ENCODE data around the gene SLC39A3.

- TF ChIP-seq MAX (IDR thresholded peaks at IDR 0.05) (no peak), EP300 (IDR thresholded peaks at IDR 0.05; ENCODE audit: borderline replicate concordance) (no peak), REST (IDR thresholded peaks at IDR 0.05; ENCODE audit: low read depth) (no peak), TAF1 (IDR thresholded peaks at IDR 0.05; ENCODE audit: low read depth) (no peak), EGR1 (IDR thresholded peaks at IDR 0.05) (no peak), CREB1 (IDR thresholded peaks at IDR 0.05; ENCODE audit: low read depth) (no peak), ZBTB7A (IDR thresholded peaks at IDR 0.05; ENCODE audit: low read depth) (0 out of 2 replicates have a peak, but pooled peaks have one; percentile 53), FOXM1 (IDR thresholded peaks at IDR 0.05; ENCODE audit: borderline replicate concordance, low read depth) (no peak), NFIC (IDR thresholded peaks at IDR 0.05) (no peak), RAD21 (IDR thresholded peaks at IDR 0.05; ENCODE audit: low read depth) (no peak), TCF12 (IDR thresholded peaks at IDR 0.05; ENCODE audit: low read depth) (no peak), TEAD4 (IDR thresholded peaks at IDR 0.05) (no peak), CEBPB (IDR thresholded peaks at IDR 0.05) (no peak), USF1 (IDR thresholded peaks at IDR 0.05) (no peak)
These were observed 37.4 kb downstream of the SLC39A3 start, which contains the start of gene GNG7 for GRCh38 chr19:2702170-2703076.

Measured in Ishikawa (cell line).